ENCODE measurements around the gene ATF4.

DNA sequence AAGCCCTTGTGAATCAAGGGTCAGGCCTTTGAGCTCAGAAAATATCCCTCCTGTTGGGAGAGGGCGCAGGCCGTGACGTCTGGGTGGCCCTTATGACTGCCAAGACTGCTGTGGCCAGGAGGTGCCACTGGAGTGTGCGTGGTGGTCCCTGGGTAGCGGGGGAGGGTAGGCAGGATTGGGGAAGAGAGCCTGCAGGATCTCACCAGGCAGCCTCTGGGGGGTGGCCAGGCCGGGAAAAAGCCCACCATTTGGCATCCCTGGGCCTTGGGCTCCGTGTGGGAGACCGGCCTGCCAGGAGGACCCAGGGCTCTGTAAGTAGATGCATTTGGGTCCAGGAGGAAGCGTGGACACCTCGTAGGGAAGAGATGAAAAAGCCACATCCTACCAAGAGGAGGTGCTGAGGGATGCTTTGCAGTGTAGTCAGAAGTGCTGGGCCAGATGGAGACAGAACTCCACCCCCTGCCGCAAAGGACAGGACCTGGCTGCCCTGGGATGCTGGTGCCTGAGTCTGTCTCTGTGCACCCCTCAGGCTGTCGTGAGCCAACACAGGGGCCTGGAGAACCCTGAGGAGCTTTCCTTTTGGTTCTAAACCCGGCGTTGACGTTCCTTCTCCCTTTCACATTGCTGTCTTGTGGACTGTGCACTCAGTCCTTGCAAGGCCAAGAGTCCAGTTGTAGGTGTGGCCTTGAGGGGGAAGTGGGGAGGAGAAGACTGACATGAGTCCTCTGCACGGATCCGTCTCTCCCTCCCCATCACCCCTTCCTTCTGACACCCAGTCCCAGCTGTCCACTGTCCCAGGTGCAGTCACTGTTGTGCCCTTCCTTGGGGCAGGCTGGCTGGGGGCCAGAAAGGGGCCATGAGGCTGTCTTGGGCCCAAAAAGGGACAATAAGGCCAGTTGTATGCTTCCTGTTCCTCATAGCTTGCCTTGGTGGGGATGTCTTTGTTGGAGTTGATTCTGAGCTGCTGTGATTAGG lies 31.0 kb upstream of the ATF4 start:
- TF ChIP-seq, protein P1, sequence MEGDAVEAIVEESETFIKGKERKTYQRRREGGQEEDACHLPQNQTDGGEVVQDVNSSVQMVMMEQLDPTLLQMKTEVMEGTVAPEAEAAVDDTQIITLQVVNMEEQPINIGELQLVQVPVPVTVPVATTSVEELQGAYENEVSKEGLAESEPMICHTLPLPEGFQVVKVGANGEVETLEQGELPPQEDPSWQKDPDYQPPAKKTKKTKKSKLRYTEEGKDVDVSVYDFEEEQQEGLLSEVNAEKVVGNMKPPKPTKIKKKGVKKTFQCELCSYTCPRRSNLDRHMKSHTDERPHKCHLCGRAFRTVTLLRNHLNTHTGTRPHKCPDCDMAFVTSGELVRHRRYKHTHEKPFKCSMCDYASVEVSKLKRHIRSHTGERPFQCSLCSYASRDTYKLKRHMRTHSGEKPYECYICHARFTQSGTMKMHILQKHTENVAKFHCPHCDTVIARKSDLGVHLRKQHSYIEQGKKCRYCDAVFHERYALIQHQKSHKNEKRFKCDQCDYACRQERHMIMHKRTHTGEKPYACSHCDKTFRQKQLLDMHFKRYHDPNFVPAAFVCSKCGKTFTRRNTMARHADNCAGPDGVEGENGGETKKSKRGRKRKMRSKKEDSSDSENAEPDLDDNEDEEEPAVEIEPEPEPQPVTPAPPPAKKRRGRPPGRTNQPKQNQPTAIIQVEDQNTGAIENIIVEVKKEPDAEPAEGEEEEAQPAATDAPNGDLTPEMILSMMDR (IDR thresholded peaks at IDR 0.05): no peak
- TF ChIP-seq POLR2AphosphoS5 (IDR thresholded peaks at IDR 0.05; ENCODE audit: low read depth, low read length): no peak

All from Panc1 (cell line).